Posterior cingulate gyrus (tissue), 11 donors: ENCODE measurements around the gene DNAJC4.
A peak's percentile ranks its signal among the peaks of the same experiment; 100 is the strongest.

Source experiments
- DNase-seq, 10 donors: peaks; one replicate each; pipeline versions ENCODE4 v3.0.0 to v3.0.0-alpha.2; 2020 to 2021; ENCODE audit warnings: mixed read lengths in 3 of 10
- intact Hi-C: fragments of 100-400 bp; cut with DNase I; formaldehyde crosslinking; loops from one replicate; pipeline ENCODE4 v1.15.1; 2023

DNAJC4 gene, protein sequence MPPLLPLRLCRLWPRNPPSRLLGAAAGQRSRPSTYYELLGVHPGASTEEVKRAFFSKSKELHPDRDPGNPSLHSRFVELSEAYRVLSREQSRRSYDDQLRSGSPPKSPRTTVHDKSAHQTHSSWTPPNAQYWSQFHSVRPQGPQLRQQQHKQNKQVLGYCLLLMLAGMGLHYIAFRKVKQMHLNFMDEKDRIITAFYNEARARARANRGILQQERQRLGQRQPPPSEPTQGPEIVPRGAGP

DNA sequence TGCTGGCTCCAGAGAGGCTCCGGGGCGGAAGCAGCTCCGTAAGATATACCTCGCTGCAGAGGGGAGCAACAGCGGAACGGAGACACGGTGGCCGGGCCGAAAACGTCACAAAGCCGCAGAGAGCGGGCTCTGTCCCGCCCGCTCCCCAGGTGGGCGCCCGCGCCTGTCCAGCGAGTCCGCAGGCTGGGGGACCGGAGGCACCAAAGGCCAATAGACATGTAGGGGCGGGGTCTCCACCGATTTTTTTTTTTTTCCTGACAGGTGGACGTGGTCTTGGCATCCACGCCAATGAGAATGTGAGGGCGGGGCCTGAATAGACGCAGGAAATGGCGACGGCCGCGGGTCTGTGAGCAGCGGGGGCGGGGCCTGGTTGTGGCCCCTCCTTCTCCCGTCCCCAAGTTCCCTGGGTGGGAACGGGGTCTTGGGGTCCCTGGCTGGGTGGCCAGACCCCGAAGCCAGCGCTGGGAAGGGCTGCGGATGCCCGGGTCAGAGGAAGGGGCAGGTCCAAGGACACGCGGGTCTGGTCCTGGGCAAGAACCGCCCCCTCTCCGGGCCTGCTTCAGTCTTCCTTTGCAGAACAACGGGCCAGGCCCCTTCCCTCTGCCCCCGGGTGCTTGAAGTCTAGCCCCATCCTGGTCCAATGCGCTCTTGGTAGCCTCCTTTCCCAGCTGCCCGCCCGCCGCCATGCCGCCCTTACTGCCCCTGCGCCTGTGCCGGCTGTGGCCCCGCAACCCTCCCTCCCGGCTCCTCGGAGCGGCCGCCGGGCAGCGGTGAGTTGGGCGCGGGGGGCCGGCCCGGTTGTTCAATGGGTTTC lies at the start of gene DNAJC4:
Gene DNAJC4 (plus strand): TSS at position 378 of the 814 bp plus-strand sequence. CDS start 307 bp downstream, at position 685.
- intact Hi-C loops, result loop anchor here (10.0 kb wide), 1 partner anchor 46 kb away; the partner anchor contains the start of gene STIP1
- peak; percentile 83 to 99 (median 92) for DNase-seq

DNA sequence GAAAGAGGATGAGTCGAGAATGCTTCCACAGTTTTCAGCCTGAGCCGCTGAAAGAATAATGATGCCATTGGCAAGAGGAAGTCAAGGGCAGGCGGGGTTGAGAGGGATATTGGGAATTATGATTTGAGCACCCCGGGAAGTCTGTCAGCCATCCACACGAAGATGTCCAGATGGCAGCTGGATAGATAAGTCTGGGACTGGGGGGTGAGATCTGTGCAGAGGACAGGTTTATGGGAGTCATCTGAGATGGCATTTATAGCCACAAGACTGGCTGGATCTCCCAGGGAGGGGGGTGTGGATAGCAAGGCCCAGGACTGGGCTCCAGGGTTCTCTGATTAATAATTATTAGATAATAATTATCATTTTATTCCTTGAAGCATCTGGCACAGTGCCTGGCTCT lies 49.5 kb upstream of the DNAJC4 start:
- DNase-seq, result peak in 2 of 10 donors; percentile 7 to 17
- intact Hi-C loops, result loop anchor here (10.0 kb wide), 1 partner anchor 54 kb away; the partner anchor contains the start of genes DNAJC4 and VEGFB

DNA sequence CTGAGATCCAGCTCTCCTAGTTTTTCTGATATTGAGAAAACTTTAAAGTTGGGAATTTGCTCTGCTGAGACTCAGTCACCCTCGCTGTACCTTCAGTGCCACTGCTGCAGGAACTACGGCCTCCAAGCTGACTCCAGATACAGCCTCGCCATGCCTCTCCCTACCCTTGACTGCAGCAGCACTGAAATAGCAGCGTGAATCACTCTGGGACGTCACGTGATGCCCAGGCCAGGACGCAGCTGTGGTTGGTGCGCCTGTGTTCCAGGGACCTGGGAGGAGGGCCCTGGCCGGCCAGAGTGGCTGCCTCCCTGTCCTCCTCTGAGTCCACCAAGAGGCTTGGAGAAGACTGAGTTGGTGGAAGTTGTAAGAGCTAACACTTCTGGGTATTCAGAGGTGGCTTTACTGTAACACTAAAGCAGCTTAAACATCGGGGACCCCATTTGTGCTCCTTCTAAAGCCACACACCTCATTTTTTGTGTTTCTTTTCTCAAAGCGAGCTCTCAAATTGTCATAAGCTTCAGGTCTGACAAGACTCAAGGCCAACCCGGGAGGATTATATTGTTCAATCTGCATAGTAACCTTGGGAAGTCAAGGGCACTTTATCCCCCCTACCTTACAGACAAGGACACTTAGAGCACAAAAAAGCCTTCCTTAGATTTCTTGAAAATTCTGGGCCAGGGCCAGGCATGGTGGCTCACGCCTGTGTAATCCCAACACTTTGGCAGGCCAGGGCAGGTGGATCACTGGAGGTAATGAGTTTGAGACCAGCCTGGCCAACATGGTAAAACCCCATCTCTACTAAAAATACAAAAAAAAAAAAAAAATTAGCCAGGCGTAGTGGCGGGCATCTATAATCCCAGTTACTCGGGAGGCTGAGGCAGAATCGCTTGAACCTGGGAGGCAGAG lies 48.6 kb upstream of the DNAJC4 start:
- peak; percentile 89 to 99 (median 95) for DNase-seq
- intact Hi-C loops, result loop anchor here (10.0 kb wide), 1 partner anchor 53 kb away; the partner anchor contains the start of genes DNAJC4 and VEGFB

DNA sequence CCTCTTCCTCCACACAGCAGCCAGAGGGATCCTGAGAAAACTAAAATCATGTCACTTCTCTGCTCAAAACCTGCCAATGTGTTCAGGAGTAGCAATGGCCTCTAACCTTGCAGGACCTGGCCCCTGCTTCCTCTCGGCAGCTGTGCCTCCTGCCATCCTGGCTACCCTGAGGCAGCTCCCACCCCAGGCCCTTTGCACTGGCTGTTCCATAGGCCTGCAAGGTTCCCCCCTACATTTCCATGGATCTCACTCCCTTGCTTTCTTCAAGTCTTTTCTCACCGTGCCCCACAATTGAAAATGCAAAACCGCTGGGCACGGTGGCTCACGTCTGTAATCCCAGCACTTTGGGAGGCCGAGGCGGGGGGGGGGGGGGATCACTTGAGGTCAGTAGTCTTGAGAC lies 46.5 kb upstream of the DNAJC4 start:
- intact Hi-C loops, result loop anchor here (10.0 kb wide), 1 partner anchor 51 kb away; the partner anchor contains the start of genes DNAJC4 and VEGFB
- DNase-seq, result peak in 2 of 10 donors; percentile 5 to 49

DNA sequence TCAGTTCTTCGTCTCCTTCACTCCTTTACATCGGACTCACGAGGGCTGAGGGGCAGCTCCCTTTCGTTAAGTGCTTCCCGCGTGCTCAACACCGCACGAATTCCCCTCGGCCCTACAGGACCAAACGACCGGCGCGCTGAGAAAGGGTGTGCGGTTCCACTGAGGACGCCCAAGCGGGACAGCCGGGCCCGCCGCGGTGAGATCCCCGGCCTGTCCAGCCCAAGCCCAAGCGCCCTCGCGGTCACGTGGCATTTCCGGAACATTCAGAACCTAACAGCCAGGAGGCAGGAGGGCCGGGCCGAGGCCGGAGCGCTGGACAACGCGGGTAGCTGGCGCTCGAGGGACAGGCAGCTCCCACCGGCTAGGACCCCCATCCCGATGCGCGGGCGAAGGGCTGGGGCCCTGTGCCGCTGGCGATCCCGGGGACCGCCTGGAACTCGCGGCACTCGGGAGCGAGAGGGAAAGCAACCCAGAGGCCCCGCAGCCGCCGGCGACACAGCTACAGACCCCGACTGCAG lies 45.1 kb upstream of the DNAJC4 start:
- DNase-seq, result peak in 9 of 10 donors; percentile 71 to 96 (median 76)
- intact Hi-C loops, result loop anchor here (10.0 kb wide), 1 partner anchor 50 kb away; the partner anchor contains the start of genes DNAJC4 and VEGFB

DNA sequence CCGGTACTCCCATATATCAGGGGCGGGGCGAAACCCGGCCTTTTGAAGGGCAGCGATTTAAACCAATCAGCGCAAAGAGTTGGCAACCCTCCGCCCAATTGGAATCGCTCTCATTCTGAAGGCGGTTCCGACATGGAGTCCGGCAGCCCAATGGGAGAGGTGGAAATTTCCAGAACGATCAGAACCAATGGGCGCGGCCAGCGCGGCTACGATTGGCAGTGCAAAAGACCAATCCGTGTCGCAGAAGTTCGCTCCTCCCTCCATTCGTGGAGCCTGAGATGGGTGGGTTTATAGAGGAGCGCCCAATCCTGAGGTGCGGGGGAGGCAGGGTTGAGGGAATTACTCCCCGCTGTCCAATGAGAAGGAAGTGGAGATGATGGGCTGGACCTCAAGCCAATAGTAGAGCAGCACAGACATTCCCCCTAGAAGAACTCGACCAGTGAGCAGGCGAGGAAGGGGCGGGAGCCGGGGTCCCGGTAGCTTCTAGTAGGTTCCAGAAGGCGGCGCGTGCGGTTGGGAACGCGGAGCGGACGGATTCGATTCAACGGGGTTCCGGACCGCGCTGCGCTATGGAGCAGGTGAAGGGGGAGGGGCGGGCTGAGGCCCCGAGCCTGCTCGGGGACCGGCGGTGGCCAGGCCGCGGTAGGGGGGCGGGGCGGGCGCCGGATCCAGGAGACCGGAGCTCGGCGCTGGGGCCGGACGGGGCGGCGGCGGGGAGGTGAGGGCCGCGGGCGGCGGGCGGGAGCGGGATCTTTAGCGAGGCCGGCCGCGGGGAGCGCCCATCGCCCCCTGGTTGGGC lies 44.5 kb upstream of the DNAJC4 start, which contains the start of gene STIP1:
Gene STIP1 (plus strand): TSS at position 479 of the 799 bp plus-strand sequence. CDS start 91 bp downstream, at position 570.
- DNase-seq, result peak; percentile 97 to 100 (median 99)
- intact Hi-C loops, result loop anchor here (10.0 kb wide), 1 partner anchor 49 kb away; the partner anchor contains the start of genes DNAJC4 and VEGFB

DNA sequence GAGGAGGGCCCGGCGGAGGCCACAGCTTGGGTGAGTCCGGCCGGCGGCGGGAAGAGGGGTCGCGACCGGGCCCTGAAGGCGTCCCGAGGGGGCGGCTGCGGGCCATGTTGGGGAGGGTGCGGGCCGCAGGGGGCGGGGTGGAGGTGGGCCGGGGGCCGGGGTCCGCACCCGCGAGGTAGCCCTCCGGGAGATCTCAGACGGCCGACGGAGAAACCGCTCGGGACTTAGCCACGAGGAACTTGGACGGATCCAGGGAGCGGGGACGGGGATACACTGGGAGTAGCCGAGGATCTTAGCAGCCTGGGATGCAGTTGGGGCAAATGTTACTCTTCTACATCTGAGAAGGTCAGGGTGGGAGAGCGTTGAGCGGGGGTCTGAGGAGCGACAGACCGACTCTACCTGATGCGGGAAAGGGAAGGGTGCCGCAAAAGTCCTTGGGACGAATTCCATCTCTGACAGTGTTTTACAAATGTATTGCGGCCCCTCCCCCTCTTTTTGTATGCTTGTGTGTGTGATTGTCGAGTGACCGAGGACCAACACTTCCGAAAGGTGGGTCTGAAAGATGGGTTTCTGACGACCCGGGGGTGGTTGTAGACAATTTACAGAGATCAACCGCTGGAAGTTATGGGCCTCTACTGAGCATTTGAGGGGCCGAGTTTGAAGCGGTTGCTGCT lies 43.7 kb upstream of the DNAJC4 start:
- intact Hi-C loops, result loop anchor here (10.0 kb wide), 1 partner anchor 48 kb away; the partner anchor contains the start of genes DNAJC4 and VEGFB
- peak in 1 of 10 donors; percentile 70 for DNase-seq

DNA sequence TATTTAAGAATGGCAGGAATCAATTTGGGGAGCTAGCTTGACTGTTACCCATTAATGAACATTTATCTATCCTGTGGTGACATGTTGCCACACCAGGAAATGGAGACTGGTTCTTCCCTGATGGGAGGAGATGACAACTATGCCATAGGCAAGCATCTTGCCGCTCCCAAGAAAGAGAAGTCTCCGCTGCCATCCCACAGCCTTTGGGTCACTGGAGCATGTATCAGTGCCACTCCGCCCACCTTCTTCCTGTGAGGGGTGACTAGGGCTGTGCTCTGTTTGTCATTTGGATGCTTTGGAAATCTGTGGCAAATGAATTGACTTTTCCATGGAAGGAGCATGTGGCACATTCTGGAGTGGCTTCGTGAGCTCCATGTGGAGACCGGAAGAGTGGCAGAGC lies 37.9 kb upstream of the DNAJC4 start:
- intact Hi-C loops, result no loop called here
- DNase-seq, result peak in 1 of 10 donors; percentile 39

DNA sequence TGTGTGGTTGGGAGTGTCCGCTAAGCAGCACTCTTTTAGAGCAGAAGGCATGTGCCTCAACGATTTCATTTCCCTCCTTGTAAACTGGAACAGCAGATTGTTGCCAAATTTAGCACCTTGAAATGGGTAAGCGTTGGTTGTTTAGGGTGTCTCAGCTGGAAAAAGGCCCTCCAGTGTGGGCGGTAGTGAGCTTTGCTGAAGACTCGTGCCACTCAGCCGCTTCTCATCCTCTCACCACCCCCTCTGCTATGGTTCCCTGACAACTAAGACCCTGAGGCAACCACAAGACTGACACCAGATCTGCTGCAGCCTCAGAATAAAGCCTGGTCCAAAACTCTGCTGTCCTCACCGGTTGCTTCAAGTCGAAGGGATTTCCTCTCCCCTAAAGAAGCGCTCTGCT lies 33.7 kb upstream of the DNAJC4 start:
- intact Hi-C loops, result no loop called here
- DNase-seq, result peak in 5 of 10 donors; percentile 41 to 90 (median 70)

DNA sequence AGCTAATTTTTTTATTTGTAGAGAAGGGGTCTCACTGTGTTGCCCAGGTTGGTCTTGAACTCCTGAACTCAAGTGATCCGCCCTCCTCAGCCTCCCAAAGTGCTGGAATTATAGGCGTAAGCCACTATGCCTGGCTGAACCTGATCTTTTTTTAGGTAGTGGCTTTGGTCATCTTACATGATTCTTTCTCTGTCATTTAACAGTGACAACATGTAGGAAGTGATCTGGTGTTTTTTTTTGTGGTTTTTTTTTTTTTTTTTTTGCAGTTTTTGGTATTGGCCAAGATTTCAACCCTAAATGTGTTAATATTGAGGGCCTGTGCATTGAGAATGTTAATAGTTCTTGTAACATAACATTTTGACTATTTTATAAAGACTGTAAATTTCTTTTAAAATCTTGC lies 31.8 kb upstream of the DNAJC4 start:
- intact Hi-C loops, result no loop called here
- no peak for DNase-seq

DNA sequence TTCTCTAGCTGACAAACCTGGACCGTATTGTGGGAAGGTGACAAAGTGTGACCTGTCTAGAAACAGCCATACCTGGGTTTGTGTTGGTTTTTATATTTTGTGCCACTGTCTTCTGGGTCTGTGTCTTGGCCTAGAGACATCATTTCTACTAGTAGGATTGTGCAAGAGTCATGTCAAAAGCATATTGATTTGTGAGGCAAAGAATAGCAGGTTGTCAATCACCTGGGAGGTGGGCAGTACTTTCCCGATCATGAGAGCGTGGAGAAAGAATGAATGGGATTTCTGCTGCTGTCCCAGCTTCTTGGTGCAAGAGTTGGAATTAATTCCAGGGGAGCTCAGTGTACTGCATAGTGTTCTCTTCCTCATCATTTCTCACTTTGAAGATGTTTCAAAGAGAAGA lies 28.8 kb upstream of the DNAJC4 start:
- intact Hi-C loops, result no loop called here
- no peak for DNase-seq

DNA sequence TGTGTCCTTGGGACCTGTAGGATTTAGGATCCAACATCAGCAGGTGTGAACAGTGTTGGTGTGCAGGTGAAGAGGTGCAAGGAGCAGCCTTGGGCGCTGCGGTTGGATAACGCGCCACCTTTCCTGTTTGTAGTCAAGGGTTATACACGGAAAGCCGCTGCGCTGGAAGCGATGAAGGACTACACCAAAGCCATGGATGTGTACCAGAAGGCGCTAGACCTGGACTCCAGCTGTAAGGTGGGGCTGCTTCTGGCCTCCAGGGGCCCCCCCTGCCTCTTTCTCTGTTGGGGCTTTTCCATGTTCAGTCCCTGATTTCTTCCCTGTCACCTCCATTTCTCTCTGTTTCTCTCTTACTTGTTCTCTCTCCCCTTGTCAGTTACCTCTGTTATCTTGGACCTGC lies 27.4 kb upstream of the DNAJC4 start:
- DNase-seq, result peak in 1 of 10 donors; percentile 68
- intact Hi-C loops, result no loop called here

DNA sequence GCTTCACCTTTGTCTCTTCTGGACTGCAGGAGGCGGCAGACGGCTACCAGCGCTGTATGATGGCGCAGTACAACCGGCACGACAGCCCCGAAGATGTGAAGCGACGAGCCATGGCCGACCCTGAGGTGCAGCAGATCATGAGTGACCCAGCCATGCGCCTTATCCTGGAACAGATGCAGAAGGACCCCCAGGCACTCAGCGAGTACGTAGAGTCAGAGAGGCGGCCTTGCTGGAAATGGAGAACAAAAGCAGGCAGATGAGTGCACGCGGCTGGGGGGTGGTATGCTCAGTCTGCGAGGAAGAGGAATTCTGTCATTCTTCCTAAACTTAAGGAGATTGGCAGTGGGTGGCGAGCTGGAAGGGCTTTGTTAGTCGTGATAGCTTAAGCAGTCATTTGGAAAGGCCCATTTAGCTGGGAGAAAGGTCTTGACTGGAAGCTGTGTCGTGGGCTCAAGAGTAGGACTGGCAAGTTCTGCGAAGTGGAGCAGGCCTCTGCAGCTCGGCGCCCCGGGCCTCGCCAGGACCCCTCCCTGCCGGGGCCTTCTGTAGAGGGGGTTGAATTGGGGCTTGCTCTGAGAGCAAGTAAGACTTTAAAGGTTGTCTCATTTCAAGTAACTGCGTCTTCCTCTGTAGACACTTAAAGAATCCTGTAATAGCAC lies 26.8 kb upstream of the DNAJC4 start:
- peak in 2 of 10 donors; percentile 54 to 68 for DNase-seq
- intact Hi-C loops, result no loop called here

DNA sequence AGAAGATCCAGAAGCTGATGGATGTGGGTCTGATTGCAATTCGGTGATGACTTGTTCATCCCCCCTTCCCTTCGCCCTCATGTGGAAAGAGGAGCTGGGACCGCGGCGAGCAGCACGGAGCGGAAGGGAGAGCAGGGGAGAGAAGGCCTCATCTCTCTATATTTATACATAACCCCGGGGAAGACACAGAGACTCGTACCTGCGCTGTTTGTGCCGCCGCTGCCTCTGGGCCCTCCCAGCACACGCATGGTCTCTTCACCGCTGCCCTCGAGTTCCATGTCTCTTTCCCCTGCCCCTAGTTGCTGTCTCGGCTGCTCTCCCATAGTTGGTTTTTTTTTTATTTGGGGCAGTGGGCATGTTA lies 26.3 kb upstream of the DNAJC4 start:
- intact Hi-C loops, result no loop called here
- DNase-seq, result peak in 2 of 10 donors; percentile 16 to 49

DNA sequence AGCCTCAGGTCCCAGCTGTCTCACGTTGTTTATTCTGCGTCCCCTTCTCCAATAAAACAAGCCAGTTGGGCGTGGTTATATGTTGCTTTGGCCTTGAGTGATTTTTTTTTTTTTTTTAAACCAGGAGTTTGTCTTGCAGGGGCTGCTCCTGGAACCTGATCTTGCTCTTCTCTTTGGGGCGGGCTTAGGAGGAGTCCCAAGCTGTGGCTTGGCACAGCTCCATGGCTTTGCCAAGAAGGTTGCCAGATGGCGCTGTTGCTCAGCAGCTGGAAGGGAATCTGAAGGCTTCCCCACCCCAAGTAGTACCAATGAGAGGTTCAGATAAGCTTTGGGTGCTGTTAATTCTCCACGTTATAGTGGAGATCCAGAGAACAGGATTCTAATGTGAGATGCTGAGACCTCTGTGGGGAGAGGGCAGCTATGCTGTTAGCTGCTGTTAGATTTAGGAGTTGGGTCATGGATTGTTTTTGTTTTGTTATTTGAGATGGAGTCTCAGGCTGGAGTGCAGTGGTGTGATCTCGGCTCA lies 25.8 kb upstream of the DNAJC4 start:
- peak; percentile 63 to 98 (median 86) for DNase-seq
- intact Hi-C loops, result no loop called here

DNA sequence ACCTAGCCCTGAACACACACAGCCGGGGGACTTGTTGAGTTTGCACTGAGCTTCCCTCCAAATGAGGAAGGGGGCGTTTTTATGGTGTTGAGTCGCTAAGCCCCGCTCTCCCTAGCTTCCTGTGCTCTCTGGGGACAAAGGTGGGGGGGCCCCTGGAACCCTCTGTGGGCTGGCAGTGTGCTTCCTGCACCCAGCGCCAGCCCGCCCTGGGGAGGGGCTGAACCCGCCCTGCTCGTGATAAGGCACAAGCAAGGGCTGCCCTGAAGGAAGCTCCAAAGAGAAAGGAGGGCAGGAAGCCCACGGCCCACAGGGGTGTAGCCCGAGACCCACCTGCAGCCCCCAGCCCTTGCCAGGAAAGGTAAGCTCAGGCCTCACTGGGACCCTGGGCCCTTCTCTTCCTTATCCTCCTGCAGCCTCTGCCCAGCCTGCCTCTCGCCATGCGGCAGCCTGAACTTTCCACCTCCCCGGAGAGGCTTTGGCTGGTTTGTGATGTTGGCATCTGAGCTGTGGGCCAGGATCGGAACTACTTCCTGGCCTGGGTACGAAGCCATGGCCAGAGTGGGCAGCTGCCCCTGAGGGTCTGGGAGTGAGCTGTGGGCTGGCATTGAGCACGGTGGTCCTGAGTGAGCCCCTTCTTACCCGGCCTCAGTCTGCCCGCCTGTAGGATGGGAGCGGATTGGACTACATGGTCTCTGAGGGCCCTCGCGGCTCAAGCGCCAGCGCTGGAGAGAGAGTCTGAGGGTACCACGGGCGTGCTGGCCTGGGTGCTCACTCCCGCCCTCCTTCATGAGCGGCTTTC lies 23.7 kb upstream of the DNAJC4 start, which contains the start of gene FERMT3:
Gene FERMT3 (plus strand): TSS at position 265 of the 799 bp plus-strand sequence. CDS start 644 bp downstream, outside the sequence.
- intact Hi-C loops, result no loop called here
- DNase-seq, result peak in 2 of 10 donors; percentile 70 to 91
